Neural cell (in vitro differentiated cells): ENCODE data around the gene AGPAT3. TPM values are rescaled to one million over a fixed set of nuclear protein-coding genes. Genes with fewer than 3 reads are reported as not detected.

Experiments used
- H2AFZ ChIP-seq: fragments of 200-600, 300-800 bp; sonication (generic), shearing (Covaris generic); 2 replicates; pipeline ENCODE4 v1.6.0; 2014; ENCODE audit warnings: low read depth, mild to moderate bottlenecking, antibody characterized with exemption, low read length, moderate library complexity
- H3F3A ChIP-seq: fragments of 200-600 bp; shearing (Covaris generic); 2 replicates; pipeline ENCODE4 v1.6.1; 2016; ENCODE audit warnings: mild to moderate bottlenecking, moderate library complexity, mixed read lengths, antibody characterized with exemption, low read length; ENCODE audit not compliant: insufficient read depth, poor library complexity, severe bottlenecking
- H3K27ac ChIP-seq: fragments of 200-600, 300-800 bp; sonication (generic), shearing (Covaris generic); 2 replicates; pipeline ENCODE4 v1.5.1; 2014; ENCODE audit warnings: mild to moderate bottlenecking, low read length, moderate library complexity
- H3K27me3 ChIP-seq: fragments of 300-800, 200-600 bp; sonication (generic), shearing (Covaris generic); 2 replicates; pipeline ENCODE4 v1.6.0; 2014; ENCODE audit warnings: mild to moderate bottlenecking, low read depth, low read length, moderate library complexity; ENCODE audit not compliant: insufficient read depth
- H3K36me3 ChIP-seq: fragments of 300-800, 200-600 bp; sonication (generic), shearing (Covaris generic); 2 replicates; pipeline ENCODE4 v1.5.1; 2014; ENCODE audit warnings: mild to moderate bottlenecking, antibody characterized with exemption, low read length, moderate library complexity; ENCODE audit not compliant: insufficient read depth
- H3K4me2 ChIP-seq: fragments of 300-800, 200-600 bp; sonication (generic), shearing (Covaris generic); 2 replicates; pipeline ENCODE4 v1.6.0; 2014; ENCODE audit warnings: mild to moderate bottlenecking, low read length
- H3K4me3 ChIP-seq: fragments of 300-800, 200-600 bp; sonication (generic), shearing (Covaris generic); 2 replicates; pipeline ENCODE4 v1.5.1; 2014; ENCODE audit warnings: mild to moderate bottlenecking, low read length, moderate library complexity
- H3K79me2 ChIP-seq: fragments of 200-600 bp; shearing (Covaris generic); replicated peaks from 2 replicates; pipeline ENCODE4 v1.6.0; 2014; ENCODE audit warnings: mild to moderate bottlenecking, low read length, moderate library complexity; ENCODE audit not compliant: insufficient read depth
- H3K9ac ChIP-seq: fragments of 300-800, 200-600 bp; sonication (generic), shearing (Covaris generic); 2 replicates; pipeline ENCODE4 v1.6.1; 2016; ENCODE audit warnings: mild to moderate bottlenecking, low read length, mixed read lengths
- H3K9me2 ChIP-seq: fragments of 200-600 bp; shearing (Covaris generic); 2 replicates; pipeline ENCODE4 v1.6.1; 2016; ENCODE audit warnings: mild to moderate bottlenecking, low read length, mixed read lengths; ENCODE audit not compliant: insufficient read depth
- H3K9me3 ChIP-seq: fragments of 200-600, 300-800 bp; sonication (generic), shearing (Covaris generic); 2 replicates; pipeline ENCODE4 v1.6.1; 2016; ENCODE audit warnings: mild to moderate bottlenecking, mixed run types, low read length, moderate library complexity, mixed read lengths
- H4K20me1 ChIP-seq: fragments of 200-600 bp; shearing (Covaris generic); 2 replicates; pipeline ENCODE4 v1.6.1; 2016; ENCODE audit warnings: mild to moderate bottlenecking, mixed run types; ENCODE audit not compliant: insufficient read depth
- CTCF ChIP-seq: fragments of 450-650 bp; IDR thresholded peaks from 2 replicates; pipeline ENCODE4 v1.5.1; 2014; ENCODE audit warnings: antibody characterized with exemption, mild to moderate bottlenecking, moderate library complexity; ENCODE audit not compliant: poor library complexity, severe bottlenecking
- EP300 ChIP-seq: fragments of 450-650 bp; conservative IDR thresholded peaks from 2 replicates; pipeline ENCODE4 v1.6.1; 2014; ENCODE audit warnings: antibody characterized with exemption, mild to moderate bottlenecking, moderate library complexity; ENCODE audit not compliant: poor library complexity, severe bottlenecking
- EZH2 ChIP-seq: fragments of 200-600, 300-800 bp; shearing (Covaris generic), sonication (generic); IDR thresholded peaks from 2 replicates; pipeline ENCODE4 v1.6.1; 2014; ENCODE audit warnings: antibody characterized with exemption, low read length, borderline replicate concordance, mild to moderate bottlenecking; ENCODE audit not compliant: insufficient read depth, poor library complexity, severe bottlenecking
- MXI1 ChIP-seq: fragments of 450-650 bp; conservative IDR thresholded peaks from 2 replicates; pipeline ENCODE4 v1.6.1; 2014; ENCODE audit warnings: antibody characterized with exemption, mild to moderate bottlenecking; ENCODE audit not compliant: poor library complexity, severe bottlenecking
- POLR2AphosphoS5 ChIP-seq: IDR thresholded peaks from 2 replicates; pipeline ENCODE4 v1.6.1; 2012
- RAD21 ChIP-seq: fragments of 450-650 bp; conservative IDR thresholded peaks from 2 replicates; pipeline ENCODE4 v1.6.1; 2014; ENCODE audit warnings: antibody characterized with exemption, mild to moderate bottlenecking, moderate library complexity
- REST ChIP-seq: IDR thresholded peaks from 2 replicates; pipeline ENCODE4 v1.6.1; 2012; ENCODE audit warnings: borderline replicate concordance
- SMC3 ChIP-seq: fragments of 450-650 bp; conservative IDR thresholded peaks from 2 replicates; pipeline ENCODE4 v1.6.1; 2014; ENCODE audit warnings: antibody characterized with exemption, mild to moderate bottlenecking, moderate library complexity; ENCODE audit not compliant: poor library complexity
- TAF1 ChIP-seq: IDR thresholded peaks from 2 replicates; pipeline ENCODE4 v1.6.1; 2012; ENCODE audit warnings: low read depth
- polyA plus RNA-seq: library from polyadenylated mRNA; depleted of rRNA; stranded (reverse); fragments of >200 nt; gene quantifications from 2 replicates; pipeline ENCODE4 v1.2.3, GENCODE V29; 2014

Gene AGPAT3
- polyA plus RNA-seq, 1 donor from 2014 or later = 8.4 TPM

- no peak overlapping the region for H2AFZ ChIP-seq
- H3K9ac ChIP-seq = no peak overlapping the region
- no peaks in the 10 kb centered on the region for H3K79me2 ChIP-seq
- no peak for TF ChIP-seq MXI1
- TF ChIP-seq SMC3 = no peak
- no peaks in the 10 kb centered on the region for H3K36me3 ChIP-seq
- no peaks in the 10 kb centered on the region for H3K9me3 ChIP-seq
- no peak overlapping the region for H3K4me3 ChIP-seq
- no peak overlapping the region for H3K27ac ChIP-seq
- no peaks in the 10 kb centered on the region for H4K20me1 ChIP-seq
- no peaks in the 10 kb centered on the region for H3K27me3 ChIP-seq
- H3K4me2 ChIP-seq = no peak overlapping the region
- no peaks in the 10 kb centered on the region for H3F3A ChIP-seq
- H3K9me2 ChIP-seq = no peaks in the 10 kb centered on the region
Measured at GRCh38 chr21:43981871-43982210, 116.8 kb downstream of the AGPAT3 start.

GRCh38 chr21:43982489-43983078 is 117.6 kb downstream of the AGPAT3 start:
- Histone ChIP-seq H3K9me3 (no peaks in the 10 kb centered on the region), H3K9me2 (no peaks in the 10 kb centered on the region), H3K4me3 (no peak overlapping the region), H2AFZ (no peak overlapping the region), H3K27me3 (no peaks in the 10 kb centered on the region), H3K27ac (no peak overlapping the region), H3K4me2 (no peak overlapping the region), H3F3A (no peaks in the 10 kb centered on the region), H4K20me1 (no peaks in the 10 kb centered on the region), H3K9ac (no peak overlapping the region), H3K36me3 (no peaks in the 10 kb centered on the region), H3K79me2 (no peaks in the 10 kb centered on the region)
- TF ChIP-seq REST = no peak
- no peak for TF ChIP-seq RAD21
- no peak for TF ChIP-seq MXI1
- no peak for TF ChIP-seq EZH2
- no peak for TF ChIP-seq CTCF
- no peak for TF ChIP-seq TAF1
- TF ChIP-seq SMC3 = no peak
- TF ChIP-seq POLR2AphosphoS5 = no peak
- no peak for TF ChIP-seq EP300

GRCh38 chr21:43983390-43983789 is 118.4 kb downstream of the AGPAT3 start:
- H3K27ac ChIP-seq = no peak overlapping the region
- no peaks in the 10 kb centered on the region for H3K27me3 ChIP-seq
- H3K9me2 ChIP-seq = no peaks in the 10 kb centered on the region
- H3K79me2 ChIP-seq = no peaks in the 10 kb centered on the region
- TF ChIP-seq RAD21 (no peak), SMC3 (no peak), MXI1 (no peak), EZH2 (no peak), TAF1 (no peak), POLR2AphosphoS5 (no peak), REST (no peak), CTCF (no peak)
- H2AFZ ChIP-seq = no peak overlapping the region
- H3K9ac ChIP-seq = no peak overlapping the region
- H3F3A ChIP-seq = no peaks in the 10 kb centered on the region
- H3K4me2 ChIP-seq = no peak overlapping the region
- H4K20me1 ChIP-seq = no peaks in the 10 kb centered on the region
- no peaks in the 10 kb centered on the region for H3K9me3 ChIP-seq
- no peaks in the 10 kb centered on the region for H3K36me3 ChIP-seq
- no peak overlapping the region for H3K4me3 ChIP-seq
